K562 (cell line): ENCODE results near the gene AP1G1. TPM values are rescaled to one million over a fixed set of nuclear protein-coding genes. Genes with fewer than 3 reads are reported as not detected.
A peak's percentile ranks its signal among the peaks of the same experiment; 100 is the strongest.

Experiments
- ATAC-seq: fragments of 200-7000 bp; cut with Tn5 transposase; 3 replicates; pipeline ENCODE4 v1.9.1; 2020; ENCODE audit warnings: moderate library complexity
- Bru-seq: library from RNA; stranded (reverse); fragments of 400-500 nt; gene quantifications from one replicate; lab custom pipeline; 2021; lab: Mats Ljungman, UMichigan
- BruChase-seq, 2 experiments: library from RNA; stranded (reverse); fragments of 400-500 nt; gene quantifications; one replicate each; lab custom pipeline; 2021; lab: Mats Ljungman, UMichigan
- BruUV-seq: library from RNA; stranded (reverse); fragments of 400-500 nt; replicated peaks from 2 replicates; lab custom pipeline; 2021; lab: Mats Ljungman, UMichigan
- CTCF ChIA-PET: fragments of 300-600 bp; formaldehyde crosslinking; extraction: SDS; loops from one replicate; lab custom pipeline; 2021; ENCODE audit warnings: low intra/inter-chr PET ratio; lab: Yijun Ruan, JAX
- POLR2A ChIA-PET: fragments of 300-600, 350-650 bp; sonication (Branson Sonifier 250); formaldehyde crosslinking; extraction: SDS; loops from one replicate; lab custom pipeline; 2021; ENCODE audit warnings: antibody characterized with exemption, inconsistent platforms; lab: Yijun Ruan, JAX
- DNase-seq, 4 experiments: peaks; one replicate each; pipeline versions ENCODE4 v3.0.0 to v3.0.0-alpha.2; 2011 to 2018; ENCODE audit warnings: low spot score in 3 of 4, mixed read lengths in 3 of 4; ENCODE audit errors: extremely low read depth in 1 of 4
- FAIRE-seq: peaks from 2 replicates; lab custom pipeline; 2011; peaks lifted over from hg19 to GRCh38; lab: Jason Lieb, UNC
- H2AFZ ChIP-seq: 2 replicates; pipeline ENCODE4 v1.6.0; 2011; ENCODE audit warnings: low read depth, low read length, control low read depth, inconsistent platforms
- H3K27ac ChIP-seq: fragments of 200-600 bp; 3 replicates; pipeline ENCODE4 v1.8.0; 2011; ENCODE audit warnings: low read depth, mild to moderate bottlenecking, control low read depth, inconsistent platforms, low read length, moderate library complexity, mixed read lengths; ENCODE audit errors: extremely low read depth
- H3K27me3 ChIP-seq, 2 experiments: fragments of 300-600 bp in 1 of 2; 2 replicates in 1 of 2; 3 replicates in 1 of 2; pipeline versions ENCODE4 v1.6.0 to v1.8.0; 2011; ENCODE audit warnings: inconsistent platforms in 2 of 2, low read length in 2 of 2, mild to moderate bottlenecking in 1 of 2, mixed read lengths in 1 of 2, moderate library complexity in 1 of 2; ENCODE audit not compliant: control insufficient read depth in 2 of 2, insufficient read depth in 2 of 2
- H3K36me3 ChIP-seq: fragments of 300-600 bp; 3 replicates; pipeline ENCODE4 v1.8.0; 2011; ENCODE audit warnings: mild to moderate bottlenecking, low read length, inconsistent platforms; ENCODE audit not compliant: control insufficient read depth, insufficient read depth
- H3K4me1 ChIP-seq, 2 experiments: fragments of 200-600 bp in 1 of 2; replicated peaks in 1 of 2; 2 replicates in 1 of 2; 3 replicates in 1 of 2; pipeline versions ENCODE4 v1.5.1 to v1.8.0; 2011; ENCODE audit warnings: inconsistent platforms in 2 of 2, low read length in 2 of 2, mild to moderate bottlenecking in 1 of 2, mixed read lengths in 1 of 2, moderate library complexity in 1 of 2; ENCODE audit not compliant: control insufficient read depth in 2 of 2, insufficient read depth in 2 of 2
- H3K4me2 ChIP-seq: 2 replicates; pipeline ENCODE4 v1.6.1; 2011; ENCODE audit warnings: low read length, control low read depth, inconsistent platforms, mixed read lengths; ENCODE audit not compliant: insufficient read depth
- H3K4me3 ChIP-seq: fragments of 200-600 bp; sonication (generic), shearing (Covaris generic); 2 replicates; pipeline ENCODE4 v1.5.1; 2016; ENCODE audit warnings: control low read depth, inconsistent platforms
- H3K79me2 ChIP-seq: fragments of 200-600 bp; 3 replicates; pipeline ENCODE4 v1.8.0; 2011; ENCODE audit warnings: low read length, inconsistent platforms; ENCODE audit not compliant: control insufficient read depth, insufficient read depth
- H3K9ac ChIP-seq, 2 experiments: 2 replicates each; pipeline versions ENCODE4 v1.6.0 to v1.6.1; 2011; ENCODE audit warnings: low read depth in 2 of 2, low read length in 2 of 2, control low read depth in 1 of 2, inconsistent platforms in 1 of 2, mild to moderate bottlenecking in 1 of 2, mixed read lengths in 1 of 2; ENCODE audit not compliant: insufficient read depth in 1 of 2
- H3K9me1 ChIP-seq: one replicate; pipeline ENCODE4 v1.6.0; 2011; ENCODE audit warnings: inconsistent platforms, mild to moderate bottlenecking, low read length, moderate library complexity; ENCODE audit not compliant: control insufficient read depth, insufficient read depth
- H3K9me3 ChIP-seq: replicated peaks from 2 replicates; pipeline ENCODE4 v1.5.1; 2011; ENCODE audit warnings: low read depth, low read length, inconsistent platforms; ENCODE audit not compliant: control insufficient read depth, insufficient read depth
- H4K20me1 ChIP-seq: replicated peaks from 2 replicates; pipeline ENCODE4 v1.6.1; 2011; ENCODE audit warnings: low read length, inconsistent platforms, mixed read lengths; ENCODE audit not compliant: control insufficient read depth, insufficient read depth
- CBX5 ChIP-seq: IDR thresholded peaks from 2 replicates; pipeline ENCODE4 v1.6.1; 2014; ENCODE audit warnings: low read depth, borderline replicate concordance
- DIDO1 ChIP-seq: fragments of 450-650 bp; IDR thresholded peaks from 2 replicates; pipeline ENCODE4 v1.6.1; 2016; ENCODE audit warnings: low read depth, missing biosample characterization, missing genetic modification characterization
- FIP1L1 ChIP-seq: fragments of 200-400 bp; formaldehyde crosslinking; IDR thresholded peaks from 2 replicates; pipeline ENCODE4 v1.6.1; 2018; ENCODE audit warnings: mild to moderate bottlenecking, low read depth, low read length; ENCODE audit not compliant: poor library complexity, severe bottlenecking
- FOXA1 ChIP-seq: fragments of 450-650 bp; IDR thresholded peaks from 2 replicates; pipeline ENCODE4 v1.6.1; 2016; ENCODE audit warnings: mild to moderate bottlenecking, borderline replicate concordance
- IRF2 ChIP-seq: sonication (generic); formaldehyde crosslinking; IDR thresholded peaks from 2 replicates; pipeline ENCODE4 v1.8.1; 2022; ENCODE audit warnings: mild to moderate bottlenecking, missing genetic modification reagents
- MCM7 ChIP-seq, 2 experiments: fragments of 450-650 bp; IDR thresholded peaks; 2 replicates each; pipeline ENCODE4 v1.6.1; 2016 to 2018
- NBN ChIP-seq: fragments of 450-650 bp; IDR thresholded peaks from 2 replicates; pipeline ENCODE4 v1.6.1; 2016; ENCODE audit warnings: low read depth, mild to moderate bottlenecking
- POLR2AphosphoS5 ChIP-seq: IDR thresholded peaks from 2 replicates; pipeline ENCODE4 v1.6.1; 2011; ENCODE audit warnings: mild to moderate bottlenecking, low read depth, low read length, moderate library complexity; ENCODE audit not compliant: control insufficient read depth, insufficient read depth
- TRIM24 ChIP-seq, 2 experiments: fragments of 450-650 bp; IDR thresholded peaks; 2 replicates each; pipeline ENCODE4 v1.6.1; 2016
- ZC3H4 ChIP-seq: sonication (generic); formaldehyde crosslinking; IDR thresholded peaks from 2 replicates; pipeline ENCODE4 v1.9.0; 2021; ENCODE audit warnings: missing genetic modification reagents, borderline replicate concordance
- ZKSCAN8 ChIP-seq: fragments of 200-800 bp; sonication (Bioruptor generic); IDR thresholded peaks from 2 replicates; pipeline ENCODE4 v1.6.1; 2016; ENCODE audit warnings: missing genetic modification characterization, missing compliant biosample characterization
- ZNF146 ChIP-seq: IDR thresholded peaks from one replicate; pipeline ENCODE4 v1.6.1; 2018; ENCODE audit warnings: missing compliant biosample characterization; ENCODE audit not compliant: unreplicated experiment
- ZNF717 ChIP-seq: fragments of 250-450 bp; sonication (Bioruptor Pico); IDR thresholded peaks from 2 replicates; pipeline ENCODE4 v1.5.0; 2021
- ZNF76 ChIP-seq: fragments of 250-450 bp; sonication (Bioruptor Pico); IDR thresholded peaks from 2 replicates; pipeline ENCODE4 v1.4.0; 2020; ENCODE audit warnings: mild to moderate bottlenecking, moderate library complexity, borderline replicate concordance
- WGBS: fragments of 100-300 bp; shearing (Covaris generic); methylation state at CpG from one replicate; pipeline ENCODE4 v1.1.6; 2016; ENCODE audit warnings: low coverage, mixed read lengths; ENCODE audit not compliant: insufficient coverage; ENCODE audit errors: missing lambda C conversion rate; 5-methylcytosine and 5-hydroxymethylcytosine counted together
- in situ Hi-C: fragments of 300-500 bp; cut with MboI; formaldehyde crosslinking; loops from 4 replicates; pipeline ENCODE4 v1.15.0; 2018; ENCODE audit warnings: inconsistent platforms, mixed read lengths
- intact Hi-C: fragments of 100-400 bp; cut with micrococcal nuclease; formaldehyde crosslinking; loops from 2 replicates; pipeline ENCODE4 v1.14.2; 2022
- long read RNA-seq, 3 experiments: library from polyadenylated mRNA in 2 of 3; library from RNA in 1 of 3; unstranded in 2 of 3; stranded (forward) in 1 of 3; transcript quantifications; one replicate each; pipeline ENCODE4 v2.0.0, GENCODE V29; 2019 to 2022
- polyA minus RNA-seq, 3 experiments: library from RNA; depleted of rRNA, polyadenylated mRNA; stranded (reverse); fragments of >200 nt; gene quantifications; 2 replicates each; pipeline ENCODE4 v1.2.3, GENCODE V29; 2011
- polyA plus RNA-seq, 8 experiments: library from polyadenylated mRNA; depleted of rRNA in 4 of 8; stranded (reverse) in 5 of 8; unstranded in 3 of 8; fragments of >200 nt; fragmentation: Nextera tagmentation in 2 of 8; fragmentation: Illumina TruSeq in 1 of 8; extraction: Ambion mirVana in 2 of 8; extraction: Trizol in 1 of 8; gene quantifications; 2 replicates each; pipeline versions ENCODE4 v1.2.1 to v1.2.3, GENCODE V29; 2011 to 2014; ENCODE audit warnings: inconsistent platforms in 1 of 8, missing spikeins in 1 of 8
- total RNA-seq, 7 experiments: library from RNA; depleted of rRNA in 6 of 7; stranded (reverse); fragments of >200 nt in 6 of 7; fragmentation: Illumina TruSeq in 2 of 7; extraction: Trizol in 2 of 7; gene quantifications; 2 replicates each; pipeline versions ENCODE4 v1.2.1 to v1.2.3, GENCODE V29; 2011 to 2021; ENCODE audit warnings: low replicate concordance in 1 of 7
- TF ChIP-seq, protein P1 (sequence below), 2 experiments: fragments of 450-650 bp in 1 of 2; sonication (generic) in 1 of 2; formaldehyde crosslinking in 1 of 2; IDR thresholded peaks in 1 of 2; conservative IDR thresholded peaks in 1 of 2; 2 replicates each; pipeline versions ENCODE4 v1.6.1 to v1.8.1; 2016 to 2023; ENCODE audit warnings: mild to moderate bottlenecking in 2 of 2, moderate library complexity in 2 of 2, inconsistent platforms in 1 of 2, missing genetic modification reagents in 1 of 2

The AP1G1 gene
- 152 and 292 TPM in 2 replicates for total RNA-seq (2011; cell fraction: chromatin; rRNA removed; ENCODE audit: low replicate concordance)
- total RNA-seq (2011; cell fraction: nucleolus; rRNA removed): 75.7 and 87.1 TPM in 2 replicates
- total RNA-seq (2011; cell fraction: nucleoplasm; rRNA removed): 130 and 158 TPM in 2 replicates
- total RNA-seq (2014; rRNA removed) (38.2 and 39.4 TPM in 2 replicates), total RNA-seq (2014; rRNA removed; fragmentation: Illumina TruSeq; extraction: Trizol) (42.0 and 48.3 TPM in 2 replicates), total RNA-seq (2015; rRNA removed; fragmentation: Illumina TruSeq; extraction: Trizol) (42.1 and 43.4 TPM in 2 replicates), total RNA-seq (2021) (50.3 and 59.2 TPM in 2 replicates), polyA plus RNA-seq (2011; rRNA removed) (56.9 and 61.2 TPM in 2 replicates), polyA plus RNA-seq (2014; fragmentation: Illumina TruSeq; extraction: Trizol) (42.8 and 45.7 TPM in 2 replicates), polyA plus RNA-seq (2014; fragmentation: Nextera tagmentation; extraction: Ambion mirVana) (10 to 100 TPM in 1 of 2 experiments, 1 to 10 TPM in 1; 7.0 to 13.6 TPM), polyA plus RNA-seq (2014; rRNA removed) (25.4 and 26.8 TPM in 2 replicates), polyA minus RNA-seq (2011; rRNA and poly(A)+ RNA removed) (113 and 122 TPM in 2 replicates), Bru-seq, nascent RNA (percentile 82 among the genes with signal in this experiment), BruChase-seq, experiment 1, labeled RNA remaining after a 2-hour chase (percentile 91 among the genes with signal in this experiment), BruChase-seq, experiment 2, labeled RNA remaining after a 6-hour chase (percentile 92 among the genes with signal in this experiment)
- 36.4 and 49.0 TPM in 2 replicates for polyA plus RNA-seq (2011; cell fraction: cytosol; rRNA removed)
- 90.8 and 97.3 TPM in 2 replicates for polyA plus RNA-seq (2011; cell fraction: nucleus; rRNA removed)
- 25.9 and 32.6 TPM in 2 replicates for polyA plus RNA-seq (2012)
- polyA minus RNA-seq (2011; cell fraction: cytosol; rRNA and poly(A)+ RNA removed): 54.2 and 67.3 TPM in 2 replicates
- 63.5 and 108 TPM in 2 replicates for polyA minus RNA-seq (2011; cell fraction: nucleus; rRNA and poly(A)+ RNA removed)
- long read RNA-seq, experiment 1, full-length matches to known transcripts: 13 of 76 reads
- long read RNA-seq, experiment 1, partial matches to known transcripts: 56 of 76 reads
- long read RNA-seq, experiment 1, other reads (novel, unspliced or antisense): 7 of 76 reads
- long read RNA-seq, experiment 2, full-length matches to known transcripts: 3 of 29 reads
- long read RNA-seq, experiment 2, partial matches to known transcripts: 2 of 29 reads
- long read RNA-seq, experiment 2, other reads (novel, unspliced or antisense): 24 of 29 reads
- long read RNA-seq, experiment 3, full-length matches to known transcripts: 3 of 12 reads
- long read RNA-seq, experiment 3, partial matches to known transcripts: 4 of 12 reads
- long read RNA-seq, experiment 3, other reads (novel, unspliced or antisense): 5 of 12 reads

DNA sequence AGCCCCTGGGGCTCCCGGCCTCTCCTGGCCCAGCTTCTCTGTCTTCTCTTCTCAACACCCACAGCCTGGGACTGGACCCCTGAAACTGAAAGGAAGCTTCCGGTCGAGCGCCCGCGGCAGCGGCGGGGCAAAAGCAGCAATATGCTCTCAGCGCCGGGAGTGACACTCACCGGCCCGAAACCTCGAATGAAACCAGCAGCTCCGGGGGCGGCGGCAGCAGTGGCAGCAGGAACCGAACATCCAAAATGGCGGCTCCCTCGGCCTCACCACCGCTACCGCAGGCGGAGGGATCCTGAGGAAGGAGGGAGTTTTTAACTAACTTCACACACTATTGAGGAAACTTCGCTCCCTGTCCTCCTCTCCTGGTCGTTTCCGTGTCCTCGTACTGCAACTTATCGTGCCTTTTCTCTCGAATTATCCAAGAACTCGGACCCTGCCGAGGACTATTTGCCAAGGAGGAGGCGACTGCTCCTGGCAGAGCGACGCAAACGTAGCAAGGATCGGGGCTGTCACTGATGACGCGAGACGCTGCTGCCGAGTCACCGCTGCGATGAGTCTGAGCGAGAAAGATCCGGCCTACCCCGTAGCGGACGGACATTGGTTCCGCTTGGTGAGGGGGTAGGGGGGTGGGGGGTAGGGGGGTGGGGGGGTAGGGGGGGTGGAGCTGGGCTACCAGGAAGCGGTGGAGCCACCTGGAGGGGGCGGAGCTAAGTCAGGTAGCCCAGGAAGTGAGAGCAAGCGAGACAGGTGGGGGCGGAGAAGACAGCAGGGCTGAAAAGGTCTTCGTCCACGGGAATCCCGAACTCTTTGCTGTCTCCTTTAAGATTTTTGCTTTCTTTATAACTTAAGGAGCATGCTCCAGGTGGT, at the start of gene AP1G1:
TSS of gene AP1G1 (minus strand) at position 242 of the 867 bp plus-strand sequence. CDS start 19,355 bp downstream, outside the sequence.
- Histone ChIP-seq H3K79me2 (peaks cover 49% of the 10 kb centered on the region), H3K4me2 (peak within 1 kb of the TSS; percentile 99), H2AFZ (peak within 1 kb of the TSS; percentile 99), H3K27ac (peak within 1 kb of the TSS; percentile 100), H3K9ac (peak within 1 kb of the TSS; percentile 96 to 99), H3K9me1 (no peaks in the 10 kb centered on the region), H3K9me3 (no peaks in the 10 kb centered on the region), H4K20me1 (no peaks in the 10 kb centered on the region; the same call in none of the 2 replicates), H3K27me3 (no peaks in the 10 kb centered on the region; a peak in 1 of 5 replicates), H3K4me3 (peak within 1 kb of the TSS; percentile 68), H3K36me3 (peaks cover 20% of the 10 kb centered on the region; the same call in 2 of the 3 replicates), H3K4me1 (peaks cover 4 to 8% of the 10 kb centered on the region in 2 experiments; a peak in 4 of 5 replicates)
- peak; percentile 93 for ATAC-seq
- under 1% methylated on average over 51 of the region's 54 CpGs for WGBS
- ChIA-PET POLR2A (interaction anchor here (0.5 to 3.3 kb wide), 19 partner anchors 8 to 398 kb away, joined by 3 to 25 read pairs (median 3); no protein-coding TSS in a partner anchor), CTCF (no interaction called here)
- DNase-seq: peak; percentile 96 to 98 (median 97)
- peak; percentile 95 for FAIRE-seq
- BruUV-seq: TSS peak; percentile 67
- in situ Hi-C loops (no loop called here), intact Hi-C loops (loop anchor here (2.0 to 5.0 kb wide), 2 partner anchors 18 to 38 kb away; partner anchors contain the start of gene ATXN1L)
- TF ChIP-seq ZKSCAN8 (no peak), DIDO1 (tag) (peak; percentile 100), TRIM24 (IDR thresholded peaks at IDR 0.05) (peak; percentile 63 to 79; a peak in 2 of 4 replicates), FIP1L1 (no peak), POLR2AphosphoS5 (peak; percentile 72), IRF2 (CRISPR knock-in tag) (no peak), NBN (peak; percentile 98), CBX5 (no peak), ZNF717 (CRISPR knock-in tag) (no peak), ZNF76 (peak; percentile 21; the same call in 1 of the 2 replicates), FOXA1 (no peak), MCM7 (IDR thresholded peaks at IDR 0.05) (peak in 1 of 2 experiments; percentile 85; a peak in 1 of 4 replicates), ZC3H4 (CRISPR knock-in tag) (no peak), ZNF146 (CRISPR knock-in tag) (no peak)
- TF ChIP-seq, protein P1, sequence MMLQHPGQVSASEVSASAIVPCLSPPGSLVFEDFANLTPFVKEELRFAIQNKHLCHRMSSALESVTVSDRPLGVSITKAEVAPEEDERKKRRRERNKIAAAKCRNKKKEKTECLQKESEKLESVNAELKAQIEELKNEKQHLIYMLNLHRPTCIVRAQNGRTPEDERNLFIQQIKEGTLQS (IDR thresholded peaks at IDR 0.05): peak; percentile 92
- TF ChIP-seq, protein P1 (CRISPR knock-in tag; conservative IDR thresholded peaks at IDR 0.05): peak; percentile 75; the same call in 1 of the 2 replicates
